Effector memory CD8-positive, alpha-beta T cell (primary cell): ENCODE measurements around the gene CCDC85C.

Experiments
- ATAC-seq: fragments of 150-1000 bp; cut with Tn5 transposase; replicated peaks from 2 replicates; pipeline ENCODE4 v1.10.0; 2021; ENCODE audit warnings: mild to moderate bottlenecking, moderate library complexity
- DNase-seq, 3 experiments: peaks; one replicate each; pipeline ENCODE4 v3.0.0; 2021
- H3K27ac Mint-ChIP-seq, 2 donors: one replicate each; pipeline ENCODE4 v1.8.0; 2022; ENCODE audit warnings: mild to moderate bottlenecking in 2 of 2, mixed read lengths in 2 of 2, moderate library complexity in 2 of 2
- H3K27me3 Mint-ChIP-seq, 2 donors: one replicate each; pipeline ENCODE4 v1.8.0; 2022; ENCODE audit warnings: mixed read lengths in 2 of 2
- H3K36me3 Mint-ChIP-seq: one replicate; pipeline ENCODE4 v1.8.0; 2022; ENCODE audit warnings: mild to moderate bottlenecking, moderate library complexity, mixed read lengths; ENCODE audit not compliant: insufficient read depth
- H3K4me1 Mint-ChIP-seq, 2 donors: one replicate each; pipeline ENCODE4 v1.8.0; 2022; ENCODE audit warnings: low read depth in 2 of 2, mixed read lengths in 2 of 2
- H3K4me3 Mint-ChIP-seq, 2 donors: one replicate each; pipeline ENCODE4 v1.8.0; 2022; ENCODE audit warnings: mild to moderate bottlenecking in 2 of 2, mixed read lengths in 2 of 2, moderate library complexity in 2 of 2
- H3K9me3 Mint-ChIP-seq, 2 donors: one replicate each; pipeline ENCODE4 v1.8.0; 2022; ENCODE audit warnings: mixed read lengths in 2 of 2

Gene CCDC85C

DNA sequence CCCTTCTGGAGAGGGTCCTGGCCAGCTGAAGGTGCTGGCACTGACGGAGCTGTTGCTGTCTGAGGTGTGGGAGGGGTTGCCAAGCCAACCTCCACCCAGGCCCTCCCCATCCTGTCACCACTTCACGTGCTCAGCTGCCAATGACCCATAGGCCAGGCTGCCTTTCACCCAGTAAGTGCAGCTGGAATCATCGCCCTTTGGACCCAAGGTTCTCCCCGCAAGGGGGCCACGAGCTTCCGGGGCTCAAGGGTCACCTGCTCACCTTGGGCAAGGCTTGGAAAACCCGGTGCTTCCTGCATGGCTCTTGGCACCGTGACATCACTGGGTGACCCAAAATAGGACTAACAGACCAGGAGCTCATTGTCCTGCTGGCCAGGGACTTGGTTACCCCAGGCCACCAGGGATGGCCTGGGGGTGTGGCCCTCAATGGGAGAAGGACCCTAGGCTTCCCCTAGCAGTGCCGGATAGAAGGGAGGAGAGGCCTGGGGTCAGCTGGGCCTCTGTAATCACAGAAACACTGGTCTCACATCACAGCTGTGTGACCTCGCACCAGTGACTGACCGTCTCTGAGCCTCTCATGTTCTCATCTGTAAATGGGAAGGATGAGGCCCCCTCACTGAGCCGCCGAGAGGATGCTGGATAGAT, 51.3 kb downstream of the CCDC85C start:
- Mint-ChIP-seq H3K27me3 (no peaks in the 10 kb centered on the region), H3K36me3 (no peaks in the 10 kb centered on the region), H3K4me1 (peaks cover 13 to 14% of the 10 kb centered on the region in 2 donors), H3K27ac (no peak overlapping the region), H3K4me3 (no peak overlapping the region), H3K9me3 (no peaks in the 10 kb centered on the region)
- DNase-seq (no peak), ATAC-seq (no peak)

DNA sequence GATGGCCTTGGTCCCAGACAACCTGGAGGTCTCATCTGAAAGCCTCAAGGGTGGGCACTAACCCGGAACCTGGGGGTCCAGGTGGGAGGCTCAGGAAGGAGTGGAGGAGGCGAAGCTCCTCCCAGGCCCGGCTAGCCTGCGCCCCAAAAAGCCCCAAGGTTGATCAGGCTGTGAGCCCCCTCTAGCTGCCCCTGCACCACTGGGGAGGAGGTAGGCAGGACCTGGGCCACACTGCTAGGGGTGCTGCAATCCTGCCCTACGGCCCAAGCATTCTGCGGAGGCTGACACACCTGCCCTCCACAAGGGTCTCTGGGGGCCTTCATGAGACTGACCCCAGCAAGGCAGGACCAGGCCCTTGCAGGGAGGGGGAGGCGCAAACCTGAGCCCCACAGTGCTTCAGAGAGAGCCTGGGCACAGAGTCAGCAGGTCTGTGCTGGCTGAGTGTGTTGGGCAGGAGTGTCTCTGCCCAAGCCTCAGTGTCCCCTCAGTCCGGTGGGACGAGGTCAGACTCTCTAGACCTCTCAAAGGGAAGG, 51.9 kb downstream of the CCDC85C start:
- no peak overlapping the region for H3K27ac Mint-ChIP-seq
- H3K36me3 Mint-ChIP-seq, result no peaks in the 10 kb centered on the region
- H3K4me1 Mint-ChIP-seq, result peaks cover 13 to 14% of the 10 kb centered on the region in 2 donors
- DNase-seq (no peak), ATAC-seq (no peak)
- H3K4me3 Mint-ChIP-seq, result no peak overlapping the region
- H3K27me3 Mint-ChIP-seq, result no peaks in the 10 kb centered on the region
- no peaks in the 10 kb centered on the region for H3K9me3 Mint-ChIP-seq

DNA sequence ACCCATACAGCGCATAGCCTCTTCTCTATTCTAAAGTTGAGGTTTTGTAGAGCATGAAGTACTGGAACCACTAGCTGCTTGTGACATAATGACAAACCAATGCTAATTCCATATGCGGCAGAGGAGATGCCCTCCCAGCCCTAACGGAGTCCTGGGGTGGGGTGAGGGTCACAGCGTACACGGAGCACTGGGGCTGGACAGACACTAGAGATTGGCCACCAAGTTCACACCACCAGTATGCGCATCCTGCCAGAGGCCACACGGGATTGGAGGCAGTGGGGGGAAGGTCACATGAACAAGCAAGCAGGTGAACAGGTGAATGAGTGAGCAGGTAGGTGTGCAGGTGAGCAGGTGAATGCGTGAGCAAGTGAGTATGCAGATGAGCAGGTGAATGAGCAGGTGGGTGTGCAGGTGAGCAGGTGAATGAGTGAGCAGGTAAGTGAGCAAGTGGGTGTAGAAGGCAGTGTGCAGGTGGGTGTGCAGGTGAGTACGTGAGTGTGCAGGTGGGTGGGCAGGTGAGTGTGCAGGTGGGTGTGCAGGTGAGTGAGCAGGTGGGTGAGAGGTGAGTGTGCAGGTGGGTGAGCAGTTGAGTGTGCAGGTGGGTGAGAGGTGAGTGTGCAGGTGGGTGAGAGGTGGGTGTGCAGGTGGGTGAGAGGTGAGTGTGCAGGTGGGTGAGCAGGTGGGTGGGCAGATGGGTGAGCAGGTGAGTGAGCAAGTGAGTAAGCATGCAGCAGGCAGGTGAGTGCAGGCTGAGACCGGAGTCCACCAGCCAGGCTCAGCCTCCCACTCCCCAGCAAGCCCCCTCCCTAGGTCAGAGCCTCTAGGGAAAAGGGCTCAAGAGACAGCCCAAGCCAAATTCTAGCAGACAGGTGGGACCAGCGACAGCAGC, 52.7 kb downstream of the CCDC85C start:
- Mint-ChIP-seq H3K4me3 (no peak overlapping the region), H3K27me3 (no peaks in the 10 kb centered on the region), H3K36me3 (no peaks in the 10 kb centered on the region), H3K9me3 (no peaks in the 10 kb centered on the region), H3K27ac (peak overlapping the region in 1 of 2 donors; percentile 11), H3K4me1 (peaks cover 13 to 14% of the 10 kb centered on the region in 2 donors)
- DNase-seq (no peak), ATAC-seq (no peak)

DNA sequence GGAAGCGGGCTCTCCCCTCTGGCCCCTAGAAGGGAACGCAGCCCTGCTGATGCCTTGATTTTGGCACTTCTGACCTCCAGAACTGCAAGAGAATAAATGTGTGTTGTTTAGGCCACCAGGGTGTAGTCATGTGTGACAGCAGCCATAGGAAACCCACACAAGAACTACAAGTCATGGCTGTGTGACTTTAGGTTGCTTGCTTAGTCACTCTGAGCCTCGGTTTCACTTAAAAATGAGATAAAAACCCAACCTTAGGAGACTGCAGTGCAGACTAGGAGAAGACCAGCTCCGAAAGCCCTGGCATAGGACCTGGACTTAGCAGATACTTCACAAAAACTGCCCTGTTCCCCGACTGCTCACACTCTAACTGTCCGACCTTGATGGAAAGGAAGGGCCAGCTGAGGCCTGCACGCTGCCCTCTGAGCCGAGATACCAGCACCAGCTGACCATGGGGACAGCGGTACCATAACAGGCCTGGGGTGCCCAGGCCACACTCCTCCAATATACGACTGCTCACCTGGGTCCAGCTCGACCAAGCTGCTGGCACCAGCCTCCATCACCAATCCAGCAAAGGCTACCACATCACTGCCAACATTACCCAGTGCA, 53.5 kb downstream of the CCDC85C start:
- DNase-seq (no peak), ATAC-seq (no peak)
- H3K4me3 Mint-ChIP-seq, result no peak overlapping the region
- H3K27me3 Mint-ChIP-seq, result no peaks in the 10 kb centered on the region
- peaks cover 13 to 14% of the 10 kb centered on the region in 2 donors for H3K4me1 Mint-ChIP-seq
- no peak overlapping the region for H3K27ac Mint-ChIP-seq
- H3K9me3 Mint-ChIP-seq, result no peaks in the 10 kb centered on the region
- no peaks in the 10 kb centered on the region for H3K36me3 Mint-ChIP-seq

DNA sequence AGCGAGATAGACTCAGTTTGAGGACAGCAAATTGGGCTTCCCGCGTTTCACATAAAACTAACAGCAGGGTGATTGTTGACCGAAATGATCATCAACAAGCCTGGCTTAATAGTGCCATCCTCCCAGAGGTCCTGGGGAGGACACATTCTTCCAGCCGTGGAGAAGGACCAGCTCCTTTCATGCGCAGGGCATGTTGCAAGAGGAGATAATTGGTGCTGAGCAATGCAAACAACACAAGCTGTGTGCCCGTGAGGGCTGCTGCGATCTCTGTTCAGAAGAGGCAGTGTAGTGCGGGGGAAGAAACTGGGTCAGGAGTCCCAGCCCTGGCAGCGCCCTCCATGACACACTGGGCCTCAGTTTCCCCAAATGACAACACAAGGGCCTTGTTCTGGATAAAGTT, 54.3 kb downstream of the CCDC85C start:
- H3K36me3 Mint-ChIP-seq, result no peaks in the 10 kb centered on the region
- H3K4me1 Mint-ChIP-seq, result peaks cover 13 to 20% of the 10 kb centered on the region in 2 donors
- DNase-seq, result no peak
- ATAC-seq, result no peak
- no peak overlapping the region for H3K4me3 Mint-ChIP-seq
- H3K27me3 Mint-ChIP-seq, result no peaks in the 10 kb centered on the region
- H3K9me3 Mint-ChIP-seq, result no peaks in the 10 kb centered on the region
- no peak overlapping the region for H3K27ac Mint-ChIP-seq

DNA sequence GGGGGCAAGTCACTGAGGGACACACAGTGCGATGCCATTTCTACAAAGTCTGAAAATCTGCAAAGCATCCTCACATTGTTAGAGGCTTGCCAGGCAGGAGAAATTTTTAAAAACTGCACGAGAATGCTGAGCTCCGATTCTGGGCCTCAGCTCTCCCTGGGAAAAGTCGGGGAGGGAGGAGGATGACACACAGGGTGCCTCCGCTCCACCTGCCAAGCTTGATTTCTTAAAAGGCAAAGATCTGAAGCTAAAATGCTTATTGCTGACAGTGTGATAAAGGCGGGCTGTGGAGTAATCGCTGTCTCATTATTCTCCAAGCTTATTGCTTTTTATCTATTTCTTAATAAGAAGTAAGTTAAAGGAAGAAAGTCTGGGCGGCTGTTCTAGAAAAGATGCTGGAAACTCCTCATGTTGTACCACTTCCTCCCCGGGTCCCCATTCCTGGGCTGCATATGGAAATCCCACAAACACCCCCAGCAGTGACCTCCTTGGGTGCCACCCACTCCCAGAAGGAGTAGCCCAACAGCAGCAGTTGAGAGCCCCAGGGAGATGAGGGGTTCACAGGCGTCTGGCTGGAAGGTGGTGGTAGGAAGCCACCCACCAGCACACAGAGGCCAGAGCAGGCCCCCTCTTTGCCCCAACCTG, 55.0 kb downstream of the CCDC85C start:
- ATAC-seq, result no peak
- no peak overlapping the region for H3K27ac Mint-ChIP-seq
- no peak for DNase-seq
- H3K36me3 Mint-ChIP-seq, result no peaks in the 10 kb centered on the region
- H3K27me3 Mint-ChIP-seq, result no peaks in the 10 kb centered on the region
- no peak overlapping the region for H3K4me3 Mint-ChIP-seq
- H3K9me3 Mint-ChIP-seq, result no peaks in the 10 kb centered on the region
- peaks cover 13 to 22% of the 10 kb centered on the region in 2 donors for H3K4me1 Mint-ChIP-seq

DNA sequence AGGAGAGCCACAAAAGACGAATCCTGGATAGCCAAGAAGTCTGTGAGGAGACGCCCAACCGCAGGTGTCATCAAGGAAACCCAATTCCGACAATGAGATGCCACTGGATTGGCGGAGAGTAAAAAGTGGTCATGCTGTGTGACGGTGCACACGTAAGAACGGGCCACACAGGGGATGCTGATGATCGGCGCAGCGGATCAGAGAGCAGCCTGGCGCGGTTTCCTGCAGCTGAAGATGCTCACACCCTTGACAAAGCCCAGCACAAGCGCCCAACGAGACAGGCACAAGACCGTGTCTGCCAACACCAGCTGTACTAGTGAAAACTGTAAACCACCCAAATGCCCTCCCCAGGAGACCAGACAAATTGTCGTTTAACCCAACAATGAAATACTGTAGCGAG, 55.8 kb downstream of the CCDC85C start:
- no peak overlapping the region for H3K4me3 Mint-ChIP-seq
- H3K4me1 Mint-ChIP-seq, result peaks cover 13 to 24% of the 10 kb centered on the region in 2 donors
- H3K27me3 Mint-ChIP-seq, result no peaks in the 10 kb centered on the region
- H3K27ac Mint-ChIP-seq, result no peak overlapping the region
- ATAC-seq, result no peak
- DNase-seq, result no peak
- no peaks in the 10 kb centered on the region for H3K36me3 Mint-ChIP-seq
- H3K9me3 Mint-ChIP-seq, result no peaks in the 10 kb centered on the region

DNA sequence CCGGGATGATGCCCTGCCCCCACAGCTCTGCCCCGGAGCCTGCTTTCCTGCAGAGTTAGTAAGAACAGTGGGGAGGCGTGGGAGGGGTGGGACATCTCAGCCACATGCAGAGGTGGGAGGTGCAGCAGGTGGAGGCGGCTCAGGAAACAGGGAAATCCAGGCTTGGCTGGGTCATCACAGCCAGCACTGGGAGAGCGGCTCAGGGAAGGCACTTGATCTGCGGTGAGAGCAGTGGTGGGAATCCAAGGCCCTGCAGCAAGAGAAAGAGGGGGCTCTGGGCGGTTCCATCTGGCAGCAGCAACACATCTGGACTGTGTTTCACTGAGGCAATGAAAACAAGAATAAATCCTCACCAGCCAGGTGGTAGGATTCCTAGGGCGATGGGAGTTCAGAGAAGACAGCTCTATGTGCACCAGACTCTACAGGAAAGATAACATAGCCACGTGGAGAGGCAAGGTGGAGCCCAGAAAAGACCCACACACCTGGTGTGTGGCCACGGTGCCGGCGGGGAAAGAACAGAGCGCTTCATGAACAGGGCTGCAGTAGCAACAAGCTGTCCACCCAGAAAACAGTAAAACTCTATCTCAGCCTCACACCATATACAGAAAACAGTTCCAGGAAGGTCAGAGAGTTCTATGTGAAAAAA, 57.6 kb downstream of the CCDC85C start:
- Mint-ChIP-seq H3K4me3 (no peak overlapping the region), H3K9me3 (no peaks in the 10 kb centered on the region), H3K36me3 (no peaks in the 10 kb centered on the region), H3K27ac (no peak overlapping the region), H3K4me1 (peaks cover 19 to 31% of the 10 kb centered on the region in 2 donors), H3K27me3 (no peaks in the 10 kb centered on the region)
- ATAC-seq, result no peak
- DNase-seq, result no peak

DNA sequence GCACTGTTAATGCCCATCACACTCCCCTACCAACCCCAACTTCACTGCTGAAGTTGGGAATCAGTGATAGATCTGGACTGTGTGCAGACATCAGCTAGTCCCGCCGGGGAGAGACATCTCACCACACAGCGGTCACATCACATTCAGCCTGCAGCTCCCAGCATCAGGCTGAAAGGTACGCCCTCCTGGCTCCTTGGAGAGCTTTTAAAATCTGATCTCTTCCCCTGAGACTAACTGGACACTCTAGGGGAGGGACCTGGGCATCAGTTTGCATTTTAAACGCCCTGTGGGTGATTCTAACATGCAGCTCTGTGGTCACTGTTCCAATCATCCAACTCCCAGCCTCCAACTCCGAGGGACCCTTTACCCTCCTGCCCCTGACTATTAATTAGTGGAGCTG, 58.4 kb downstream of the CCDC85C start:
- no peak for ATAC-seq
- Mint-ChIP-seq H3K4me1 (peaks cover 17 to 28% of the 10 kb centered on the region in 2 donors), H3K27me3 (no peaks in the 10 kb centered on the region), H3K9me3 (no peaks in the 10 kb centered on the region), H3K27ac (peak overlapping the region in 1 of 2 donors; percentile 32), H3K4me3 (no peak overlapping the region), H3K36me3 (no peaks in the 10 kb centered on the region)
- no peak for DNase-seq

DNA sequence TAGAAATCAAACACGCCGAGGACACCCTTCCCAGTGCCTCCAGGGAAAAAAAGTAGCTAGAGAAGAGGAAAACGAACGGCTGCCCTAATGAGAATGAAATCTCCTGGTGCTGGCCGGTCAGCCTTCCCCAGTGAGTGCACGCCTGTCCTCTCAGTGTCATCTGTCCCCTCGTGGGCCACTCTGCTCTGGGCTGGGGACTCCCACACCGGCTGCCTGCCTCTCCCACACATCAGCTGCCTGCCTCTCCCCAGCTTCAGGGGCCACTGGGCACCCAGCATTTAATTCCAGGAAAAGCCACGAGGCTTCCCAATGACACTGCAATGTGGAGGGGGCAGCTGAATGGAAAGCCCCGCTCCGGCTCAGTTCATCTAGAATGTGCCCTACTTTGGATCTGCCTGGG, 59.0 kb downstream of the CCDC85C start:
- Mint-ChIP-seq H3K27ac (peak overlapping the region in 1 of 2 donors; percentile 32), H3K9me3 (no peaks in the 10 kb centered on the region), H3K4me1 (peaks cover 13 to 25% of the 10 kb centered on the region in 2 donors), H3K27me3 (no peaks in the 10 kb centered on the region), H3K4me3 (no peak overlapping the region), H3K36me3 (no peaks in the 10 kb centered on the region)
- ATAC-seq, result no peak
- DNase-seq, result no peak

DNA sequence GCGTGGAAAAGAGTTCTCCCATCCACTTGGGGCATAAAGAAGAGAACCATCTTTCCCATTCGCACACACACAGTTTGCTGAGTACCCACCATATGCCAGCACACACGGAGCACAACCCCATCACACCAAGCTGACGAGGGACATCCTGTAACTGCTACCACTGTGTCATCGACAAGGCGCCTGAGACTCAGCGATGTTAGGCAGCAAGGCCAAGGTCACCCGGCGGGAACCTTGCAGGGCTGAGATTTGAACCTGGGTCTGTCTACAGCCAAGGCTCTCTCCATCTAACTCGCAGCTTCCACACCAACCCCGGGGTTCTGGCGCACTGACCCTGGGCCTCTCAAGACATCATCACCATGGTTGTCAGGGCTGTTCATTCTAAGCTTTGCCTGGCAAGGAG, 60.0 kb downstream of the CCDC85C start:
- no peaks in the 10 kb centered on the region for H3K36me3 Mint-ChIP-seq
- no peaks in the 10 kb centered on the region for H3K9me3 Mint-ChIP-seq
- ATAC-seq (no peak), DNase-seq (no peak)
- H3K27ac Mint-ChIP-seq, result no peak overlapping the region
- H3K4me3 Mint-ChIP-seq, result no peak overlapping the region
- H3K4me1 Mint-ChIP-seq, result peaks cover 11 to 25% of the 10 kb centered on the region in 2 donors
- no peaks in the 10 kb centered on the region for H3K27me3 Mint-ChIP-seq

DNA sequence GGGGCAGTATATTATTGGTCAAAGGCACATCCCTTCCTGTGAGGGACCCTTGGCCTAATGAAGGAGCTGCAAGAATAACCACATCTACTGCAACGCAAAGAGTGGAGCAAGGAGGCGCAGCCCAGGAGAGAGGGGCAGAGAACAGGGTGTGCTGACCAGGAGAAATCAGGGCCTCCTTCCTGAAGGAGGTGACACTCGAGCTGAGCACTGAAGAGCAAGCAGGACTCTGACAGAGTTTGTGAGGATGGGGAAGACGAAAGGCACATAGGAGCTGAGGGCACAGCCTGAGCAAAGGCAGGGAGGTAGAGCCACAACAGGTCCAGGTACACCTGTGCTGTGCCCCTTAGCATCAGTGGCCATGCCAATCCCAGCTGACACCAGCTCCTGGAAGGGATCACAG, 60.6 kb downstream of the CCDC85C start:
- Mint-ChIP-seq H3K27ac (peak overlapping the region in 1 of 2 donors; percentile 44), H3K27me3 (no peaks in the 10 kb centered on the region), H3K9me3 (no peaks in the 10 kb centered on the region), H3K4me1 (peaks cover 11 to 23% of the 10 kb centered on the region in 2 donors), H3K4me3 (no peak overlapping the region), H3K36me3 (no peaks in the 10 kb centered on the region)
- no peak for DNase-seq
- ATAC-seq, result no peak

DNA sequence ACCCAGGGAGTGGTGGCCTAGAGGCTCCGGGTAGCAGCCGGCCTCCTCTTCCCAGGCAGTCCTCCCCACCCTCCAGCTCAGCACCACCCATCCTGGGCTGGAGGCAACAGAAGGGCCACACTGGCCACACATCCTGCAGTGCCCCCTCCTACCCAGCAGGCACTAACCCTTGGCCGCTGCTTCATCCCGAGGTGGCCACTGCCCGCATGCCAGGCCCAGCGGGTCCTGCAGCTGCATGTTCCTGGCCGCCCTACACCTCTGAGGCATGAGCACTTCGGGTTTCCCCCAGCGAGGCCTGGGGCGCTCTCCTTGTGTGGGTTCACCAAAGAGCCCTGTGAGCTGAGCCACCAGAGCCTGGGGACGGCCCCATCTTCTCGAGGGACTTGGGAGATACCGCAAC, 61.4 kb downstream of the CCDC85C start:
- peaks cover 8 to 27% of the 10 kb centered on the region in 2 donors for H3K4me1 Mint-ChIP-seq
- no peak overlapping the region for H3K4me3 Mint-ChIP-seq
- no peaks in the 10 kb centered on the region for H3K9me3 Mint-ChIP-seq
- H3K27me3 Mint-ChIP-seq, result no peaks in the 10 kb centered on the region
- ATAC-seq (no peak), DNase-seq (no peak)
- no peaks in the 10 kb centered on the region for H3K36me3 Mint-ChIP-seq
- H3K27ac Mint-ChIP-seq, result peak overlapping the region in 1 of 2 donors; percentile 44
